A549 (cell line): ENCODE data around the gene CRADD. TPM values are rescaled to one million over a fixed set of nuclear protein-coding genes. Genes with fewer than 3 reads are reported as not detected.

Source experiments
- ATAC-seq, 2 experiments: fragments of 200-7000 bp in 1 of 2; fragments of >200 bp in 1 of 2; cut with Nextera tagmentation in 1 of 2; cut with Tn5 transposase in 1 of 2; 3 replicates each; pipeline versions ENCODE4 v1.8.0 to v1.9.1; 2018 to 2020; ENCODE audit warnings: mild to moderate bottlenecking in 1 of 2, moderate library complexity in 1 of 2
- CTCF ChIA-PET: fragments of 300-600 bp; sonication (Branson Sonifier 250); formaldehyde crosslinking; extraction: SDS; loops from one replicate; lab custom pipeline; 2021; ENCODE audit warnings: antibody characterized with exemption, inconsistent platforms; lab: Yijun Ruan, JAX
- POLR2A ChIA-PET: fragments of 350-600 bp; formaldehyde crosslinking; extraction: SDS; loops from one replicate; lab custom pipeline; 2021; ENCODE audit warnings: antibody characterized with exemption, inconsistent platforms; lab: Yijun Ruan, JAX
- DNase-seq, 2 experiments: peaks; one replicate each; pipeline versions ENCODE4 v3.0.0 to v3.0.0-alpha.2; 2011 to 2016; ENCODE audit warnings: low read depth in 1 of 2, low spot score in 1 of 2
- FAIRE-seq: peaks from 2 replicates; lab custom pipeline; 2011; peaks lifted over from hg19 to GRCh38; lab: Jason Lieb, UNC
- H3K27ac ChIP-seq, 2 experiments: fragments of >200 bp; sonication (Bioruptor Twin); formaldehyde crosslinking; 3 replicates each; pipeline ENCODE4 v1.5.1; 2016 to 2017
- H3K4me1 ChIP-seq: fragments of >200 bp; sonication (Bioruptor Twin); formaldehyde crosslinking; 3 replicates; pipeline ENCODE4 v1.6.1; 2016
- H3K4me2 ChIP-seq: fragments of >200 bp; sonication (Bioruptor Twin); formaldehyde crosslinking; 3 replicates; pipeline ENCODE4 v1.6.1; 2016
- H3K4me3 ChIP-seq: fragments of >200 bp; sonication (Bioruptor Twin); formaldehyde crosslinking; 3 replicates; pipeline ENCODE4 v1.5.1; 2016
- H3K9me3 ChIP-seq: fragments of >200 bp; sonication (Bioruptor Twin); formaldehyde crosslinking; 3 replicates; pipeline ENCODE4 v1.6.1; 2016
- BHLHE40 ChIP-seq: IDR thresholded peaks from 2 replicates; pipeline ENCODE4 v1.6.1; 2012; ENCODE audit warnings: low read depth, low read length, inconsistent platforms
- CBX8 ChIP-seq: fragments of 200-600 bp; sonication (generic); IDR thresholded peaks from 2 replicates; pipeline ENCODE4 v1.6.1; 2016
- CEBPB ChIP-seq, 2 experiments: fragments of >200 bp in 1 of 2; sonication (Bioruptor Twin) in 1 of 2; formaldehyde crosslinking in 1 of 2; IDR thresholded peaks; 2 replicates each; pipeline ENCODE4 v1.6.1; 2012 to 2016
- CHD2 ChIP-seq: fragments of 150-350 bp; IDR thresholded peaks from 2 replicates; pipeline ENCODE4 v1.6.1; 2014; ENCODE audit warnings: low read length; ENCODE audit not compliant: partially characterized antibody
- CTCF ChIP-seq: fragments of >200 bp; sonication (Bioruptor Twin); formaldehyde crosslinking; IDR thresholded peaks from 3 replicates; pipeline ENCODE4 v1.5.1; 2016
- E2F6 ChIP-seq: IDR thresholded peaks from 2 replicates; pipeline ENCODE4 v1.6.1; 2012; ENCODE audit warnings: low read depth, borderline replicate concordance
- EHF ChIP-seq: fragments of 250-450 bp; sonication (Bioruptor Pico); IDR thresholded peaks from 2 replicates; pipeline ENCODE4 v1.5.0; 2020; ENCODE audit warnings: mild to moderate bottlenecking
- ESRRA ChIP-seq: fragments of 150-350 bp; IDR thresholded peaks from 2 replicates; pipeline ENCODE4 v1.6.1; 2014; ENCODE audit warnings: mild to moderate bottlenecking, low read length, borderline replicate concordance
- FOSL2 ChIP-seq, 2 experiments: fragments of 450-650 bp in 1 of 2; fragments of >200 bp in 1 of 2; sonication (Bioruptor Twin) in 1 of 2; formaldehyde crosslinking; IDR thresholded peaks; 2 replicates each; pipeline versions ENCODE4 v1.5.0 to v1.6.1; 2016 to 2020; ENCODE audit warnings: mild to moderate bottlenecking in 1 of 2, moderate library complexity in 1 of 2
- FOXS1 ChIP-seq: fragments of 250-450 bp; sonication (Bioruptor Pico); IDR thresholded peaks from 2 replicates; pipeline ENCODE4 v1.5.0; 2020; ENCODE audit warnings: mild to moderate bottlenecking, moderate library complexity
- GATA3 ChIP-seq: IDR thresholded peaks from 2 replicates; pipeline ENCODE4 v1.6.1; 2012; ENCODE audit warnings: borderline replicate concordance
- HDAC2 ChIP-seq: fragments of 200-600 bp; sonication (generic); IDR thresholded peaks from 2 replicates; pipeline ENCODE4 v1.6.1; 2016
- HOXA7 ChIP-seq: fragments of 250-450 bp; sonication (Bioruptor Pico); IDR thresholded peaks from 2 replicates; pipeline ENCODE4 v1.5.0; 2020; ENCODE audit warnings: mild to moderate bottlenecking, moderate library complexity
- HOXB5 ChIP-seq: fragments of 250-450 bp; sonication (Bioruptor Pico); IDR thresholded peaks from 2 replicates; pipeline ENCODE4 v1.5.0; 2020; ENCODE audit warnings: mild to moderate bottlenecking, moderate library complexity
- KDM1A ChIP-seq: fragments of 200-600 bp; sonication (generic); IDR thresholded peaks from 2 replicates; pipeline ENCODE4 v1.6.1; 2016; ENCODE audit warnings: low read depth, mild to moderate bottlenecking
- RAD21 ChIP-seq, 2 experiments: fragments of >200 bp in 1 of 2; sonication (Bioruptor Twin) in 1 of 2; formaldehyde crosslinking in 1 of 2; IDR thresholded peaks in 1 of 2; conservative IDR thresholded peaks in 1 of 2; 2 replicates in 1 of 2; 3 replicates in 1 of 2; pipeline ENCODE4 v1.6.1; 2012 to 2018; ENCODE audit warnings: inconsistent platforms in 1 of 2
- RCOR1 ChIP-seq: fragments of 150-350 bp; IDR thresholded peaks from 2 replicates; pipeline ENCODE4 v1.6.1; 2014; ENCODE audit warnings: antibody characterized with exemption, low read length, low read depth
- REST ChIP-seq: fragments of 200-600 bp; sonication (generic); IDR thresholded peaks from 2 replicates; pipeline ENCODE4 v1.6.1; 2016; ENCODE audit warnings: antibody characterized with exemption, mild to moderate bottlenecking, moderate library complexity
- RFX5 ChIP-seq: fragments of 450-650 bp; IDR thresholded peaks from 2 replicates; pipeline ENCODE4 v1.7.1; 2014; ENCODE audit warnings: antibody characterized with exemption, mild to moderate bottlenecking, moderate library complexity
- RNF2 ChIP-seq: fragments of 200-600 bp; sonication (generic); IDR thresholded peaks from 2 replicates; pipeline ENCODE4 v1.6.1; 2016; ENCODE audit warnings: low read depth, mild to moderate bottlenecking, antibody characterized with exemption, moderate library complexity, borderline replicate concordance
- ZFP36 ChIP-seq: fragments of 450-650 bp; IDR thresholded peaks from 2 replicates; pipeline ENCODE4 v1.6.1; 2014; ENCODE audit warnings: borderline replicate concordance; ENCODE audit not compliant: partially characterized antibody
- ZSCAN20 ChIP-seq: fragments of 250-450 bp; sonication (Bioruptor Pico); IDR thresholded peaks from 2 replicates; pipeline ENCODE4 v1.8.0; 2022; ENCODE audit warnings: mild to moderate bottlenecking, moderate library complexity
- WGBS: methylation state at CpG from one replicate; pipeline ENCODE4 v1.1.6; 2017; ENCODE audit errors: missing lambda C conversion rate; 5-methylcytosine and 5-hydroxymethylcytosine counted together
- polyA plus RNA-seq, 4 experiments: library from polyadenylated mRNA; depleted of rRNA in 3 of 4; stranded (reverse); fragments of >200 nt; fragmentation: RNase III in 1 of 4; extraction: RNeasy Plus Mini Kit Qiagen cat#74134 plus additional on column Dnase treatment in 1 of 4; gene quantifications; 2 replicates in 3 of 4; 3 replicates in 1 of 4; pipeline ENCODE4 v1.2.3, GENCODE V29; 2011 to 2017

The CRADD gene
- polyA plus RNA-seq, 2 of the 4 experiments (the other 2 are of a cell fraction), result 13.2 to 23.0 TPM

- TF ChIP-seq RFX5, result no peak
- TF ChIP-seq HOXA7 (CRISPR knock-in tag), result no peak
- no peak for TF ChIP-seq REST
Observed at GRCh38 chr12:93922583-93923006, 245.4 kb downstream of the CRADD start (continued).

- ATAC-seq, result no peak
- Histone ChIP-seq H3K27ac (no peak overlapping the region), H3K4me1 (peaks cover 22% of the 10 kb centered on the region), H3K4me3 (no peak overlapping the region), H3K9me3 (peaks cover 29% of the 10 kb centered on the region), H3K4me2 (no peak overlapping the region)
- FAIRE-seq, result no peak
- ChIA-PET CTCF (no interaction called here), POLR2A (no interaction called here)
- DNase-seq, result no peak
- no peak for TF ChIP-seq ESRRA
- no peak for TF ChIP-seq EHF (CRISPR knock-in tag)
- no peak for TF ChIP-seq RCOR1
- no peak for TF ChIP-seq ZSCAN20
- TF ChIP-seq RFX5, result no peak
- TF ChIP-seq CBX8, result no peak
- no peak for TF ChIP-seq ZFP36
Observed at GRCh38 chr12:93924367-93924766, 247.2 kb downstream of the CRADD start.

GRCh38 chr12:93925585-93926205 lies 248.5 kb downstream of the CRADD start:
- no peak for FAIRE-seq

More at GRCh38 chr12:93925585-93926205, 248.5 kb downstream of the CRADD start:
- peaks cover 29% of the 10 kb centered on the region for H3K9me3 ChIP-seq
- POLR2A ChIA-PET, result no interaction called here
- ATAC-seq (no peak), DNase-seq (no peak)
- H3K4me2 ChIP-seq, result no peak overlapping the region
- CTCF ChIA-PET, result no interaction called here
- WGBS, result 18% methylated on average over 3 of the region's 3 CpGs
- no peak overlapping the region for H3K4me3 ChIP-seq
- TF ChIP-seq RNF2, result no peak
- TF ChIP-seq E2F6, result no peak
- TF ChIP-seq CTCF, result no peak
- TF ChIP-seq FOSL2 (IDR thresholded peaks at IDR 0.05), result no peak
- no peak for TF ChIP-seq FOSL2 (CRISPR knock-in tag; IDR thresholded peaks at IDR 0.05)
- TF ChIP-seq BHLHE40, result no peak
- TF ChIP-seq GATA3, result no peak
- TF ChIP-seq KDM1A, result no peak
- TF ChIP-seq HDAC2, result no peak
- TF ChIP-seq RAD21 (conservative IDR thresholded peaks at IDR 0.05 in 1 of 2, IDR thresholded peaks at IDR 0.05 in 1 of 2), result no peak
- no peak for TF ChIP-seq CHD2
- TF ChIP-seq CEBPB (IDR thresholded peaks at IDR 0.05), result no peak
- TF ChIP-seq HOXB5 (CRISPR knock-in tag), result no peak
- TF ChIP-seq FOXS1 (CRISPR knock-in tag), result no peak
- peaks cover 22% of the 10 kb centered on the region for H3K4me1 ChIP-seq
- no peak overlapping the region for H3K27ac ChIP-seq
